Activated CD8-positive, alpha-beta memory T cell treated with anti-CD3 and anti-CD28 coated beads, Interleukin-2, amount 50 U/mL, for 1 hour (primary cell): ENCODE results near the gene GJE1.
A peak's percentile ranks its signal among the peaks of the same experiment; 100 is the strongest.
"Not testable (repeated sequence)": the region's sequence is repeated elsewhere in the genome, so short reads cannot be mapped to it uniquely, and the experiment has no call there.

Source experiments
- DNase-seq: peaks from one replicate; pipeline ENCODE4 v3.0.0-alpha.2; 2020; ENCODE audit errors: extremely low read depth

The GJE1 gene

GRCh38 chr6:142132625-142133024 lies at the start of gene GJE1:
Gene GJE1 (plus strand): TSS chr6:142132925. CDS start chr6:142133159, 234 bp downstream.
- no peak for DNase-seq

- no peak for DNase-seq
These were observed 44.5 kb upstream of the GJE1 start for GRCh38 chr6:142087950-142088857.

DNA sequence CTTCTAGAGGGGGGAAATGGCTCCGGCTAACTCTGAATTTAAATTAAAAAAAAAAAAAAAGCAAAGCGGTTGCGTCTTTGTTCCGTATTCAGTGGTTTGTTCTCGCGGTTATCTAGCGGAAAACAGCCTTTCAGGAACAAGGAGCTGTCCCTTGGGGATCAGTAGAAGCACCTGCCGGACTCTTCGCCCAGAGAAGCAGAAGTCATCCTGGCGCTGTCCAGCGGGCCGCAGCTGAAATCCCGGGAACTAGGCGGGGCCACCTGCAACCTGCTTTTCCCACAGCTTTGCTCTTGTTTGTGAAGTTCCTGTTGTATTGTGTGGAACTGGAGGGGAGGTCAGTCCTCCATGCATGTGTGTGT lies 43.9 kb upstream of the GJE1 start:
- no peak for DNase-seq

- DNase-seq = not testable (repeated sequence)
These were observed 27.9 kb upstream of the GJE1 start for GRCh38 chr6:142104820-142105219.

- DNase-seq = not testable (repeated sequence)
These were observed 21.9 kb upstream of the GJE1 start for GRCh38 chr6:142110820-142111219.

DNA sequence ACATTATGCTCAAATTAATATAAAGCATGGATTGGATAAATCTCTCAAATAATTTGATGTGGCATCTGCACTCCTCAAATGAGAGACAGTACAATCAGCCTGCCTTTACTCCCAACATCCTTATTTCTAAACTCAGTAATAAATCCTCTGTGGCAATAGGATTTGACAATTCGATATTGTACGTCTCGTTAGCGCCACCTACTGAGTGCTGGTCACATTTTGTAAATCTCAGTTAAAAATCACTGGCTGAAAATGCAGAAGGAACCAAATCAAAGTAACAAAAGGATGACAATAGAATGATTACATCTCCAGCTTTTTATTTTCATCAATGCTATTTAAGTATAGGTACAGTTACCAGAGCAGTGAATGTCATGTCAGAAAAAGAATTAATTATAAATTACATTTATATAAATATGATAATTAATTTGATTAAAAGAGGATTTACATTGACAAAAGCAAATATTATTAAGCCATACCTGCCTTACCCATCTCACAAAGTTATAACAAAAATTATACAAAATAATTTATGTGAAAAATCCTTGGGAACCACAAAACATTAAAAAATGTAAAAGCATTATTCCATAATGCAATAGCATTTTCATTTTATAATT lies 20.2 kb upstream of the GJE1 start:
- peak; percentile 42 for DNase-seq

GRCh38 chr6:142117366-142117765 lies 15.4 kb upstream of the GJE1 start:
- DNase-seq = no peak

DNA sequence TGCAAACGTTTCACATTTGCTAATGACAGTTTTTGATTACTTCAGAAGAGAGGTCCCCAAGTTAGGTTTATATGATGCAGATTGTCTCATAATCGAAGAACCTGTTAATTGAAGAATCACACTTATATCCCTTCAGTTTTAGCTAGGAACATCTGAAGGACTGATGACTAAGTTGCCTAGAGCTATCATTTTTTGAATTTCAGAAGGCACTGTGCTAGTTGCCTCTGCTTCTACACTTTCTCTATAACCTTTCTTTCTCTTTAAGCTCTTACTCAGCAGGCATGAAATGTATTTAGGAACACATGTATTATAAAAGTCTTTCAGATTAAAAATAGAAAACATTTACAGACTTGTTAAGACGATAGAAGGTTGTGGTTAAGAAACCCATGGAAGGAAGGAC lies 14.4 kb upstream of the GJE1 start:
- no peak for DNase-seq

DNA sequence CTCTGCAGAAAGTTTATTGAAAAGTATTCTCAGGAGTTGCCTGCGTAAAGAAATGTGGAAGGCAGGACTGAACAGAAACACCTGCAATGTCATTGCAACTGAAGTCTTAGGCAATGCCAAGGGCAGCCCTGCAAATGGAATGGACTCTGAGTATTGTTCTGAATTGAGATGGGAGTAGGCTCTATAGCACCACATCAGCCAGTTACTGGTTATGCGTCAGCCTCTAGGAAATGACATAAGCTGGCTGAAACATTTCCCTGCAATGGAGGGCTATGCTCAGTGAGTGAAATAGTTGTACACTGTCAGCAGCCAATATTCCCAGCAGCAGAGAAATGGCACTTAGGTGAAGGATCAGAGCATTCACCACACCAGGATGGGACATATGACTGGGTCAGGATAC lies 13.8 kb upstream of the GJE1 start:
- DNase-seq = no peak

DNA sequence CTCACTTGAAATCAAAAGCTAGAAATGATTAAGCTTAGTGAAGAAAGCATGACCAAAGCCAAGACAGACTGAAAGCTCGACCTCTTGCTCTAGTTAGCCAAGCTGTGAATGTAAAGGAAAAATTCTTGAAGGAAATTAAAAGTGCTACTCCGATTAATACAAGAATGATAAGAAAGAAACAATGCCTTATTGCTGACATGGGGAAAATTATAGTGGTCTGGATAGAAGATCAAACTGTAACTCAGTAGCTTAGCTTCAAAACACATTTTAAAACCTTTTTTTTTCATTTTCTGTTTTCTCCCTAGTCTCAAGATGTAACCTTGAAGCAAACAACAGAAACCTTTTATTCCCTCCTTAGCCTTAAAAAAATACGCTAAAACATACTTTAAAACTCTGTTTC lies 11.4 kb upstream of the GJE1 start:
- DNase-seq = no peak

DNA sequence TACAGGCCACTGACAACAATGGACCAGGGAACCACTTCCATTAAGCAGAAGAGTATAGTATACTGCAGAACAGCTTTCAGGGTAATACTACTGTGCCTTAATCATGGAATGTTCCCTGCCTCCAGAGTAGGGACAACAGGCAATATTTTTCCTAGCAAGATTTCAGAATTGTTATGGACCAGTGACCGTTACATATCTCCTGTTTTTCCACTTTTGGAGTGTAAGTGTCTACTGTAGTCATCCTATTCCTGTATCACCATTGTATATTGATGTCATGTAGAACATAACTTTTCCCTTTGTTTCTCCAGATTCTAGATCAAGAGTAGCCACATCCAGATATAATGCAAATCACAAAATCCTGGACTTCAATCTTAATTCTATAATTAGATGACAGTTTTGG lies 1.9 kb upstream of the GJE1 start:
- no peak for DNase-seq

DNA sequence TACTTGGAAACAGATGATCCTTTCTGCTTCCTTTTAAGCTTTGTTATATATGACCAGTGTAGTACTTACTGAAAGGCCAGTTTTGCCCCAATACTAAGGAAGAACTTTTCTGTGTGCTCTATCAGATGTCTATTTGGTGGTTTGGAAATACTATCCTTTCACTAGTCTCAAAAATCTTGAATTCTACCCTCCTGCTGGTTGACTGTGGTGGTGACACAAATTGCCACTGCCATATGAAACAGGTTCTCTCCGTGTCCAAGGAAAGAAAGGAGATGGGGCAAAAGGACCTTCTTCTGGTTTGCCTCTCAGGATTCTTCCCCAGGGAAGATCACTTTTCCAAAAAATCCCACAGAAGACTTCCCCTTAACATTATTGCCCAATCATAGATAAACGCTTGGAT lies 6.2 kb downstream of the GJE1 start:
- no peak for DNase-seq

DNA sequence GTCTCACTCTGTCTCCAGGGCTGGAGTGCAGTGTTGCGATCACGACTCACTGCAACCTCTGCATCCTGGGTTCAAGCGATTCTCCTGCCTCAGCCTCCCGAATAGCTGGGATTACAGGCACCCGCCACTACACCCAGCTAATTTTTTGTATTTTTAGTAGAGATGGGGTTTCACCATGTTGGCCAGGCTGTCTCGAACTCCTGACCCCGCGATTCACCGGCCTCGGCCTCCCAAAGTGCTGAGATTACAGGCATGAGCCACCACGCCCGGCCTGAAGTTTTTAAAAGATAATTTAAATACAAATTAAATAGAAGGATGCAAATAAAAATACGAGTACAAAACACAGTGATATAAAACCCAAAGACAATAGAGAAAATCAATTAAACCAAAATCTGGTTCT lies 8.8 kb downstream of the GJE1 start:
- DNase-seq = not testable (repeated sequence)

DNA sequence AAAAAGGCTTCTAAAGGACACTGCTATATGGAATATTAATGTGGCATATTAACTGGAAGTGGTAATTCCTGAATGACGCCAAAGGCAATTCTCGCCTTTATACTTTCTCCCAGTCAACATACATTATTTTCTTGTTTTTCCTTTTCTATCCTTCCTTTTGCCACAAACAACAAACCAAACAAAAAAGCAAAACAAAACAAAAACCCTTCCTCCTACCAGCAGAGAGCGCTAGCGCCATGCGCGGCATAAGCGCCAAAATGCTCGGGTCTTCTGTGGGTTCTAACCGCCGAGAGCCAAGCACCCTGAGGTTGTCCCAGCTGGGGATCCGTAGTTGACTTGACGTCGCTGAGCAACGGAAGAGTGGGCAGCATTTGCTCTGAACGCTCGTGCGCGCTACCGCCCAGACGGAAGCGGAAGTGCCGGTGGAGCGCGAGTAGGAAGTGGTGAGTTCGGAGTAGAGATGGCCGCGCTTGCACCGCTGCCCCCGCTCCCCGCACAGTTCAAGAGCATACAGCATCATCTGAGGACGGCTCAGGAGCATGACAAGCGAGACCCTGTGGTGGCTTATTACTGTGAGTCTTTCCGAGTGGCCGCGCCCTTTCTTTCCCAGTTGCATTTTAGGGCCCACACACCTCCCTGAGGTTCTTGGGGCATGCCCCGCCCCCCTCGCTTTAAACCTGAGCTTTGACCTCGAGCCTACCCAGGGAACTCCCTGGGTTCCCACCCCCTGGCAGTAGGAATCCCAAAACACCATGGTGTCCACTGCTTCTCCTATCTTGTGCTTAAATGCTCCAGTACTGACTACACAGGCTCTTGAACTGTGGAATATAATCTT lies 14.3 kb downstream of the GJE1 start, which contains the start of the genes NMBR and VTA1:
NMBR (minus strand) TSS at position 295 of the 835 bp plus-strand sequence. CDS start 58,464 bp downstream, outside the sequence.
VTA1 (plus strand) TSS at position 436 of the 835 bp plus-strand sequence; CDS start at position 461, 25 bp downstream.
- DNase-seq = peak; percentile 86

GRCh38 chr6:142152746-142153145 lies 20.0 kb downstream of the GJE1 start:
- DNase-seq = no peak

DNA sequence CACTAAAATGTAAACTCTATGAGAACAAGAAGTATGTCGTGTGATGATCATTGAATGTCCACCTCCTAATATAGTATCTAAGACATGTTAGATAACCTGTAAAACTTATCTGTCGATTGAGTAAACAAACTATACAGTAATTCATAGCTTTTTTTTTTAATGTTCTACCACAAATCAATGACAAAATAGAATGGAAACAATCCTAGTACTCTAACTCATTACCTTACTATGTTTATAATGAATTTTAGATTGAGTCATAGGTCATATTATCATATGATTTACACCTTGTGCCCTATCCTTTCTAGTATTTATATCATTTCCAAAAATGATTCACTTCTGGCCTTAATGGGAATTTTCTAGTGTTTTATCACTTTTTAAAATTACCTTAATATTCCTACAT lies 20.5 kb downstream of the GJE1 start:
- no peak for DNase-seq

DNA sequence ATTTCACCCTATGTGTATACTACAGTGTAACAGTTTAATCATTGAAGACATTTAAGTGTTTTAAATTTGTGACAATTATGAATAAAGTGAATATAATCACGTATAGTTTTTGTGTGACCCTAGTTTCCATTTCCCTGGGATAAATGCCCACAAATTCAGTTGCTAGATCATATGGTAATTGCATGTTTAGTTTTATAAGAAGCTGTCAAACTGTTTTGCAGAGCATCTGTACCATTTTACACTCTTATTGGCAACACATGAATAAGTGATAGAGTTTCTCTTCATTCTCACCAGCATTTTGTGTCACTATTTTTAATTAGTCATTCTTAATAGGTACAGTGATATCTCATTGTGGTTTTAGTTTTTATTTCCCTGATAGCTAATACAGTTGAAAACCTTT lies 21.6 kb downstream of the GJE1 start:
- no peak for DNase-seq

- DNase-seq = no peak
These were observed 22.4 kb downstream of the GJE1 start for GRCh38 chr6:142155091-142155490.

- DNase-seq = no peak
These were observed 23.4 kb downstream of the GJE1 start for GRCh38 chr6:142155895-142156757.

DNA sequence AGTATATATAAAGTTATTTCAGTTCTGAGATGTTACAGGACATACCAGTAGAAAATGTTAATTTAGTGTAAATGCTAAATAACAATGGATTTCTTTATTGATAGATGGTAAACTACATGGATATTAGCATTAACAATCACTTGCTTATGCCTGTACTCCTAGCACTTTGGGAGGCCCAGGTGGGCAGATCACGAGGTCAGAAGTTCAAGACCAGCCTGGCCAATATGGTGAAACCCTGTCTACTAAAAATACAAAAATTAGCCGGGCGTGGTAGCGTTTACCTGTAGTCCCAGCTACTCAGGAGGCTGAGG lies 24.0 kb downstream of the GJE1 start:
- not testable (repeated sequence) for DNase-seq

- DNase-seq = no peak
These were observed 30.1 kb downstream of the GJE1 start for GRCh38 chr6:142162780-142163179.
